GM18526 (cell line): Measurements from ENCODE around the gene TSPAN16.

Experiments
- POLR2A ChIP-seq: IDR thresholded peaks from 3 replicates; pipeline ENCODE4 v1.6.1; 2011; ENCODE audit not compliant: insufficient read length; ENCODE audit errors: extremely low read depth

Gene TSPAN16

GRCh38 chr19:11324748-11325389, 28.9 kb downstream of the TSPAN16 start:
- no peak for TF ChIP-seq POLR2A

GRCh38 chr19:11325544-11325943, 29.6 kb downstream of the TSPAN16 start:
- TF ChIP-seq POLR2A, result no peak

- no peak for TF ChIP-seq POLR2A
These were observed 34.2 kb downstream of the TSPAN16 start for GRCh38 chr19:11330127-11330526.

GRCh38 chr19:11331502-11331901, 35.5 kb downstream of the TSPAN16 start:
- no peak for TF ChIP-seq POLR2A

- TF ChIP-seq POLR2A, result no peak
These were observed 36.9 kb downstream of the TSPAN16 start for GRCh38 chr19:11332822-11333221.

- TF ChIP-seq POLR2A, result no peak
These were observed 39.6 kb downstream of the TSPAN16 start for GRCh38 chr19:11335449-11336146.

GRCh38 chr19:11337080-11337479, 41.1 kb downstream of the TSPAN16 start:
- no peak for TF ChIP-seq POLR2A

- TF ChIP-seq POLR2A, result no peak
These were observed 42.2 kb downstream of the TSPAN16 start for GRCh38 chr19:11338121-11338520.

GRCh38 chr19:11338569-11339253, 42.8 kb downstream of the TSPAN16 start:
- TF ChIP-seq POLR2A, result no peak

GRCh38 chr19:11339254-11340098, 43.5 kb downstream of the TSPAN16 start, which contains the start of gene RAB3D:
Gene RAB3D (minus strand): TSS chr19:11339657. CDS start chr19:11337399, 2,258 bp downstream.
- TF ChIP-seq POLR2A, result peak; percentile 63

- TF ChIP-seq POLR2A, result no peak
These were observed 46.5 kb downstream of the TSPAN16 start for GRCh38 chr19:11342429-11342828.

- no peak for TF ChIP-seq POLR2A
These were observed 49.3 kb downstream of the TSPAN16 start for GRCh38 chr19:11345122-11345803.

- TF ChIP-seq POLR2A, result peak; percentile 71
These were observed 50.4 kb downstream of the TSPAN16 start, which contains the start of the genes CCDC159 and TMEM205 for GRCh38 chr19:11346104-11346940. Gene CCDC159 (plus strand): TSS chr19:11346519. CDS start chr19:11346607, 88 bp downstream. Gene TMEM205 (minus strand): TSS chr19:11346268. CDS start chr19:11345619, 649 bp downstream.
